OCI-LY3 (cell line): ENCODE results near the gene CNTN5.

Source experiments
- CTCF ChIP-seq: fragments of 200-600, 300-600 bp; sonication (generic); IDR thresholded peaks from 2 replicates; pipeline ENCODE4 v1.5.1; 2014; ENCODE audit warnings: antibody characterized with exemption, low read length, low read depth
- EZH2phosphoT487 ChIP-seq: fragments of 200-600 bp; shearing (Covaris generic); IDR thresholded peaks from 2 replicates; pipeline ENCODE4 v1.6.1; 2018; ENCODE audit warnings: antibody characterized with exemption, mixed run types, low read depth

- no peak for TF ChIP-seq CTCF
- no peak for TF ChIP-seq EZH2phosphoT487
These were observed 347.8 kb downstream of the CNTN5 start for GRCh38 chr11:99368583-99368982.
